Progenitor cell of endocrine pancreas (in vitro differentiated cells): ENCODE results near the gene CD47. TPM values are rescaled to one million over a fixed set of nuclear protein-coding genes. Genes with fewer than 3 reads are reported as not detected.

Experiments
- DNase-seq: peaks from one replicate; pipeline ENCODE4 v3.0.0; 2021; ENCODE audit warnings: low spot score; ENCODE audit not compliant: unreplicated experiment
- H3K27ac Mint-ChIP-seq: 2 replicates; pipeline ENCODE4 v1.8.0; 2021; ENCODE audit warnings: mild to moderate bottlenecking, moderate library complexity, mixed read lengths
- H3K27me3 Mint-ChIP-seq: 2 replicates; pipeline ENCODE4 v1.8.0; 2021; ENCODE audit warnings: mixed read lengths
- H3K36me3 Mint-ChIP-seq: 2 replicates; pipeline ENCODE4 v1.8.0; 2022; ENCODE audit warnings: mixed read lengths; ENCODE audit not compliant: insufficient read depth
- H3K4me1 Mint-ChIP-seq: 2 replicates; pipeline ENCODE4 v1.8.0; 2021; ENCODE audit warnings: low read depth, mixed read lengths
- H3K4me3 Mint-ChIP-seq: 2 replicates; pipeline ENCODE4 v1.8.0; 2021; ENCODE audit warnings: low read depth, mild to moderate bottlenecking, moderate library complexity, mixed read lengths
- H3K9me3 Mint-ChIP-seq: 2 replicates; pipeline ENCODE4 v1.8.0; 2021; ENCODE audit warnings: low read depth, mixed read lengths
- total RNA-seq: library from RNA; stranded (reverse); gene quantifications from 2 replicates; pipeline ENCODE4 v1.2.1, GENCODE V29; 2021
- TF ChIP-seq, protein P1 (sequence below): fragments of 200-600 bp; sonication (generic); IDR thresholded peaks from one replicate; pipeline ENCODE4 v1.5.0; 2021; ENCODE audit warnings: antibody characterized with exemption, mild to moderate bottlenecking; ENCODE audit not compliant: unreplicated experiment

The CD47 gene
- total RNA-seq, 1 donor from 2014 or later = 55.1 TPM

GRCh38 chr3:108024146-108024850, 66.5 kb downstream of the CD47 start:
- H3K4me1 Mint-ChIP-seq = peaks cover 21% of the 10 kb centered on the region
- TF ChIP-seq, protein P1, sequence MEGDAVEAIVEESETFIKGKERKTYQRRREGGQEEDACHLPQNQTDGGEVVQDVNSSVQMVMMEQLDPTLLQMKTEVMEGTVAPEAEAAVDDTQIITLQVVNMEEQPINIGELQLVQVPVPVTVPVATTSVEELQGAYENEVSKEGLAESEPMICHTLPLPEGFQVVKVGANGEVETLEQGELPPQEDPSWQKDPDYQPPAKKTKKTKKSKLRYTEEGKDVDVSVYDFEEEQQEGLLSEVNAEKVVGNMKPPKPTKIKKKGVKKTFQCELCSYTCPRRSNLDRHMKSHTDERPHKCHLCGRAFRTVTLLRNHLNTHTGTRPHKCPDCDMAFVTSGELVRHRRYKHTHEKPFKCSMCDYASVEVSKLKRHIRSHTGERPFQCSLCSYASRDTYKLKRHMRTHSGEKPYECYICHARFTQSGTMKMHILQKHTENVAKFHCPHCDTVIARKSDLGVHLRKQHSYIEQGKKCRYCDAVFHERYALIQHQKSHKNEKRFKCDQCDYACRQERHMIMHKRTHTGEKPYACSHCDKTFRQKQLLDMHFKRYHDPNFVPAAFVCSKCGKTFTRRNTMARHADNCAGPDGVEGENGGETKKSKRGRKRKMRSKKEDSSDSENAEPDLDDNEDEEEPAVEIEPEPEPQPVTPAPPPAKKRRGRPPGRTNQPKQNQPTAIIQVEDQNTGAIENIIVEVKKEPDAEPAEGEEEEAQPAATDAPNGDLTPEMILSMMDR = no peak
- H3K36me3 Mint-ChIP-seq = peaks cover 4% of the 10 kb centered on the region
- no peak overlapping the region for H3K4me3 Mint-ChIP-seq
- H3K27ac Mint-ChIP-seq = no peak overlapping the region
- peaks cover 4% of the 10 kb centered on the region for H3K27me3 Mint-ChIP-seq
- peaks cover 3% of the 10 kb centered on the region for H3K9me3 Mint-ChIP-seq
- DNase-seq = no peak

DNA sequence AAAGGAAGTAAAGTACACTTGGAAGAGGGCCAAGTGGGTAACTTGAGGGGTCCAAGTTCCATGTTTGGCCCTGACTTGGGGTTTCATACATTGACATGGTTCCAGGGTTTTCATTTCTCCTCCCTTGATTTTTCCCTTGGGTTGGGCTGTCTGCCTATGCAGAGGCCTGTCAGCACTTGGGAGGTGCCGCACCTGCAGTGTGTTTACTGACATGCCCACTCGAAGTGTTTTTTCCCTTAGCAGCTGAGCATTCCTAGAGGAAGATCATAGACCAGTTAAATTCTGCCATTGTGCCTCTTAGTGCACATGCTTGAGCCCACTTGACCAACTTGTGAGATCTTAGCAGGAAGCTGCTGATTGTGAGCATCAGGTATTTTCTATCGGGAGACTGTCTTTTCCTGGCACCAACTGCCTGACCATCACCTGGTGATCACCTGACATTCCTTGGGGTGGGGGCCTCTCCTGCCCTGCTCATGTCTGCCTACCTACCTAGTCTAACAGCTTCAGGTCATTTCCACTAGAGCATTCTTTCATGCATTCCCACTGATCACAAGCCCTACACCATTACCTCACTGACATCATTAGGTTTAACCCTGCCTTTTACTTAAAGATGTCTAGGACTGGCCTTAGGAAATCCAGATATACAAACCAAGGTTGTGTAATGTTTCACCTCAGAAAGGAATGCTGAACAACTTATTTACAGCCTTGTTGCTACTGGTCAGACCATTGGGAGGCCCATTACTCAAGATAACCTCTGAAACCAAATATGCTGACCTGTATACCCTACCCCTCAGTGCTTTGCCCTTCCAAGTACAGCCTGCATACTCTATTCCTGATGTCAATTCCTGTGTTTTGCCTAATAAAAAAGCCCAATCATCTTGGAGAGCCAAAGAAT, 68.3 kb downstream of the CD47 start:
- H3K27ac Mint-ChIP-seq = peak overlapping the region; percentile 29

DNA sequence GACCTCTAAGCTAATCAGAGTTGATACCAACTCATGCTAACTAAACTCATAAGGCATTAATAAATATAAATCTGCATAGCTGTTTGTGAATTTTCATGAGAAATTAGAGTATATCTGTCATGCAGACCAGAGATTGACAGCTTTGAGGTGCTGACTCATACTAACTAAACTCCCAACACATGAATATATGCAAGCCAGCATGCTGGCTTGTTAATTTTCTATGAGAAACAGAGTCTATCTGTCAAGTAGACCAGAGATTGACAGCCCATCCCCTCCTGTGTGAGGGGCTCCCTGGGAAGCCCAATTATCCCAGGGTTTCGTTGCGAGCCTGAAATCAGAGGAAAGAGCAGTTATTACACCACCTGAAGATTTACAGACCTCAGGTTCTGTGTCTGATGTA, 69.3 kb downstream of the CD47 start:
- no peak overlapping the region for H3K4me3 Mint-ChIP-seq
- peaks cover 3% of the 10 kb centered on the region for H3K9me3 Mint-ChIP-seq
- no peak for DNase-seq
- TF ChIP-seq, protein P1 = no peak
- H3K4me1 Mint-ChIP-seq = peaks cover 35% of the 10 kb centered on the region
- H3K27me3 Mint-ChIP-seq = peaks cover 10% of the 10 kb centered on the region
- no peak overlapping the region for H3K27ac Mint-ChIP-seq
- H3K36me3 Mint-ChIP-seq = no peaks in the 10 kb centered on the region

More for the DNA sequence above, 68.3 kb downstream of the CD47 start:
- H3K4me3 Mint-ChIP-seq = no peak overlapping the region
- H3K9me3 Mint-ChIP-seq = no peaks in the 10 kb centered on the region
- peaks cover 1% of the 10 kb centered on the region for H3K36me3 Mint-ChIP-seq
- DNase-seq = no peak
- H3K27me3 Mint-ChIP-seq = peaks cover 10% of the 10 kb centered on the region
- H3K4me1 Mint-ChIP-seq = peaks cover 30% of the 10 kb centered on the region
- TF ChIP-seq, protein P1 = no peak

DNA sequence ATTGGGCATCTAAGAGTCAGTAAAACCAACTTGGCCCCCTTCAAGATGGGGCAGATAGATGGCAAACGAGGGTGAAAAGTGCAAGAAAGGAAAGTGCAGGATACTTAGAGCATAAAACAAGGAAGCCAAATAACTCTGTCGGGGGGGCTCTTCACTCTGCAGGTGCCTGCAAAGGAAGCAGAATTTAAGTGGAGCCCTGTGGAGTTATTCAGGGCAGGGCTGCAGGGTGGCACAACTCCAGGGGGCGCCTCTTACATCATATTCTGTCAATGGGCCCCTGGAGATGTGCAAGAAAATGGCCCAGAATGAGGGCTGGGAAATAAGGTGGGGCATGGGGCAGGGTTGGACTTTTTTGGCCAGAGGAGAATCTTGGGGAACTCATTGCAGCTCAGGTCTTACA, 69.7 kb downstream of the CD47 start:
- H3K4me3 Mint-ChIP-seq = no peak overlapping the region
- H3K36me3 Mint-ChIP-seq = no peaks in the 10 kb centered on the region
- peaks cover 10% of the 10 kb centered on the region for H3K27me3 Mint-ChIP-seq
- H3K4me1 Mint-ChIP-seq = peaks cover 38% of the 10 kb centered on the region
- no peak overlapping the region for H3K27ac Mint-ChIP-seq
- no peak for DNase-seq
- TF ChIP-seq, protein P1 = no peak
- H3K9me3 Mint-ChIP-seq = peaks cover 4% of the 10 kb centered on the region

DNA sequence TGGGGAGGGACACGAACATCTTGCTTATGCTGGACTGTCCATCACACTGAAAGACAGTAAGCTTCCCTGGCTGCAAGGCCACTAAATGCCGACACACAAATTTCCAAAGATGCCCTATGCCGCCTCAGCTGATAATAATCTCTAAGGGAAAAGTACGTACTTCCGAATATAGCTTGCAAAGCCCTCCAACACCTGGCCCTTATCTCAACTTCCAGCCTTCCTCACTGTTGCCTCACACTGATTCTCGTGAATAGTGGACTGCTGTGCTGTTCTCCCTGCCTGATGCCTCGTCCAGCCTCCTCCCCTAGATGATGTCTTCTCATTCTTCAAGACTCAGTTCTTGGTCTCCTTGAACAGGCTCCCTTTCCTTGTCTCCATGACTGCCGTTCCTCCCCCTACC, 72.3 kb downstream of the CD47 start:
- Mint-ChIP-seq H3K27ac (no peak overlapping the region), H3K4me1 (peaks cover 36% of the 10 kb centered on the region), H3K27me3 (peaks cover 11% of the 10 kb centered on the region), H3K4me3 (no peak overlapping the region), H3K9me3 (peaks cover 4% of the 10 kb centered on the region), H3K36me3 (no peaks in the 10 kb centered on the region)
- DNase-seq = no peak
- TF ChIP-seq, protein P1 = no peak
